ENCODE data around the gene INHBA. TPM values are rescaled to one million over a fixed set of nuclear protein-coding genes. Genes with fewer than 3 reads are reported as not detected.
A peak's percentile ranks its signal among the peaks of the same experiment; 100 is the strongest.

The INHBA gene
- total RNA-seq, 4 donors from 2014 or later: 0.85 to 5.3 (median 1.4) TPM; not detected in 1

GRCh38 chr7:41732843-41733306 is 30.0 kb upstream of the INHBA start:
- Histone ChIP-seq H3K27ac (no peak overlapping the region), H3K4me1 (no peaks in the 10 kb centered on the region), H3K36me3 (no peaks in the 10 kb centered on the region), H3K27me3 (no peaks in the 10 kb centered on the region), H3K4me3 (no peak overlapping the region), H3K9me3 (no peaks in the 10 kb centered on the region)
- 46 to 69% methylated on average over 7 of the region's 7 CpGs for WGBS, 2 donors
- DNase-seq: no peak
- intact Hi-C loops (cut with DNase I): no loop called here
- TF ChIP-seq POLR2A (IDR thresholded peaks at IDR 0.05) (no peak), CTCF (IDR thresholded peaks at IDR 0.05) (no peak)

GRCh38 chr7:41732436-41732785 is 29.5 kb upstream of the INHBA start:
- no peaks in the 10 kb centered on the region for H3K4me1 ChIP-seq
- no peak for TF ChIP-seq POLR2A (IDR thresholded peaks at IDR 0.05)
- no peak for TF ChIP-seq CTCF (IDR thresholded peaks at IDR 0.05)
- 35 to 36% methylated on average over 3 of the region's 3 CpGs for WGBS, 2 donors
- DNase-seq: no peak
- no peak overlapping the region for H3K4me3 ChIP-seq
- H3K27me3 ChIP-seq: no peaks in the 10 kb centered on the region
- H3K36me3 ChIP-seq: no peaks in the 10 kb centered on the region
- H3K9me3 ChIP-seq: no peaks in the 10 kb centered on the region
- intact Hi-C loops (cut with DNase I): no loop called here
- H3K27ac ChIP-seq: no peak overlapping the region

GRCh38 chr7:41731493-41732435 is 28.9 kb upstream of the INHBA start:
- intact Hi-C loops (cut with DNase I): no loop called here
- 55 to 61% methylated on average over 7 of the region's 7 CpGs for WGBS, 2 donors
- Histone ChIP-seq H3K27ac (no peak overlapping the region), H3K4me1 (no peaks in the 10 kb centered on the region), H3K9me3 (no peaks in the 10 kb centered on the region), H3K36me3 (no peaks in the 10 kb centered on the region), H3K4me3 (no peak overlapping the region), H3K27me3 (no peaks in the 10 kb centered on the region)
- DNase-seq: no peak
- peak in 4 of 6 experiments; percentile 19 to 43 (median 28) for TF ChIP-seq CTCF (IDR thresholded peaks at IDR 0.05)
- no peak for TF ChIP-seq POLR2A (IDR thresholded peaks at IDR 0.05)

- Histone ChIP-seq H3K4me3 (no peak overlapping the region), H3K36me3 (no peaks in the 10 kb centered on the region), H3K27me3 (no peaks in the 10 kb centered on the region), H3K27ac (no peak overlapping the region), H3K9me3 (no peaks in the 10 kb centered on the region), H3K4me1 (no peaks in the 10 kb centered on the region)
- intact Hi-C loops (cut with DNase I): no loop called here
- no peak for TF ChIP-seq CTCF (IDR thresholded peaks at IDR 0.05)
- no peak for TF ChIP-seq POLR2A (IDR thresholded peaks at IDR 0.05)
- 64 to 65% methylated on average over 3 of the region's 3 CpGs for WGBS, 2 donors
- no peak for DNase-seq
These were observed 27.8 kb upstream of the INHBA start for GRCh38 chr7:41730668-41731067.

GRCh38 chr7:41730161-41730560 is 27.3 kb upstream of the INHBA start:
- WGBS, 2 donors: 77 to 92% methylated on average over 1 of the region's 1 CpG
- H3K27me3 ChIP-seq: no peaks in the 10 kb centered on the region
- no peak for TF ChIP-seq POLR2A (IDR thresholded peaks at IDR 0.05)
- TF ChIP-seq CTCF (IDR thresholded peaks at IDR 0.05): no peak

More at GRCh38 chr7:41730161-41730560, 27.3 kb upstream of the INHBA start:
- no peak overlapping the region for H3K4me3 ChIP-seq
- DNase-seq: no peak
- no peaks in the 10 kb centered on the region for H3K36me3 ChIP-seq
- intact Hi-C loops (cut with DNase I): no loop called here
- no peak overlapping the region for H3K27ac ChIP-seq
- H3K9me3 ChIP-seq: no peaks in the 10 kb centered on the region
- H3K4me1 ChIP-seq: no peaks in the 10 kb centered on the region
